A549 (cell line): ENCODE data around the gene COQ4. TPM values are rescaled to one million over a fixed set of nuclear protein-coding genes. Genes with fewer than 3 reads are reported as not detected.

Experiments
- ATAC-seq, 2 experiments: fragments of 200-7000 bp in 1 of 2; fragments of >200 bp in 1 of 2; cut with Nextera tagmentation in 1 of 2; cut with Tn5 transposase in 1 of 2; 3 replicates each; pipeline versions ENCODE4 v1.8.0 to v1.9.1; 2018 to 2020; ENCODE audit warnings: mild to moderate bottlenecking in 1 of 2, moderate library complexity in 1 of 2
- CTCF ChIA-PET: fragments of 300-600 bp; sonication (Branson Sonifier 250); formaldehyde crosslinking; extraction: SDS; loops from one replicate; lab custom pipeline; 2021; ENCODE audit warnings: antibody characterized with exemption, inconsistent platforms; lab: Yijun Ruan, JAX
- POLR2A ChIA-PET: fragments of 350-600 bp; formaldehyde crosslinking; extraction: SDS; loops from one replicate; lab custom pipeline; 2021; ENCODE audit warnings: antibody characterized with exemption, inconsistent platforms; lab: Yijun Ruan, JAX
- DNase-seq, 2 experiments: peaks; one replicate each; pipeline versions ENCODE4 v3.0.0 to v3.0.0-alpha.2; 2011 to 2016; ENCODE audit warnings: low read depth in 1 of 2, low spot score in 1 of 2
- FAIRE-seq: peaks from 2 replicates; lab custom pipeline; 2011; peaks lifted over from hg19 to GRCh38; lab: Jason Lieb, UNC
- H3K27ac ChIP-seq, 2 experiments: fragments of >200 bp; sonication (Bioruptor Twin); formaldehyde crosslinking; 3 replicates each; pipeline ENCODE4 v1.5.1; 2016 to 2017
- H3K4me1 ChIP-seq: fragments of >200 bp; sonication (Bioruptor Twin); formaldehyde crosslinking; 3 replicates; pipeline ENCODE4 v1.6.1; 2016
- H3K4me2 ChIP-seq: fragments of >200 bp; sonication (Bioruptor Twin); formaldehyde crosslinking; 3 replicates; pipeline ENCODE4 v1.6.1; 2016
- H3K4me3 ChIP-seq: fragments of >200 bp; sonication (Bioruptor Twin); formaldehyde crosslinking; 3 replicates; pipeline ENCODE4 v1.5.1; 2016
- H3K9me3 ChIP-seq: fragments of >200 bp; sonication (Bioruptor Twin); formaldehyde crosslinking; 3 replicates; pipeline ENCODE4 v1.6.1; 2016
- BCL3 ChIP-seq: fragments of >200 bp; sonication (Bioruptor Twin); formaldehyde crosslinking; IDR thresholded peaks from 3 replicates; pipeline ENCODE4 v1.6.1; 2016
- BHLHE40 ChIP-seq: IDR thresholded peaks from 2 replicates; pipeline ENCODE4 v1.6.1; 2012; ENCODE audit warnings: low read depth, low read length, inconsistent platforms
- CHD2 ChIP-seq: fragments of 150-350 bp; IDR thresholded peaks from 2 replicates; pipeline ENCODE4 v1.6.1; 2014; ENCODE audit warnings: low read length; ENCODE audit not compliant: partially characterized antibody
- EHMT2 ChIP-seq: fragments of 200-600 bp; sonication (generic); IDR thresholded peaks from 2 replicates; pipeline ENCODE4 v1.6.1; 2016; ENCODE audit warnings: antibody characterized with exemption, low read depth, mild to moderate bottlenecking, moderate library complexity
- ELK1 ChIP-seq: fragments of 150-350 bp; IDR thresholded peaks from 2 replicates; pipeline ENCODE4 v1.6.1; 2014; ENCODE audit warnings: low read depth, mild to moderate bottlenecking, low read length
- ESRRA ChIP-seq: fragments of 150-350 bp; IDR thresholded peaks from 2 replicates; pipeline ENCODE4 v1.6.1; 2014; ENCODE audit warnings: mild to moderate bottlenecking, low read length, borderline replicate concordance
- FOSL2 ChIP-seq, 2 experiments: fragments of 450-650 bp in 1 of 2; fragments of >200 bp in 1 of 2; sonication (Bioruptor Twin) in 1 of 2; formaldehyde crosslinking; IDR thresholded peaks; 2 replicates each; pipeline versions ENCODE4 v1.5.0 to v1.6.1; 2016 to 2020; ENCODE audit warnings: mild to moderate bottlenecking in 1 of 2, moderate library complexity in 1 of 2
- GATA3 ChIP-seq: IDR thresholded peaks from 2 replicates; pipeline ENCODE4 v1.6.1; 2012; ENCODE audit warnings: borderline replicate concordance
- HDAC2 ChIP-seq: fragments of 200-600 bp; sonication (generic); IDR thresholded peaks from 2 replicates; pipeline ENCODE4 v1.6.1; 2016
- HMGXB4 ChIP-seq: fragments of 250-450 bp; sonication (Bioruptor Pico); IDR thresholded peaks from 2 replicates; pipeline ENCODE4 v1.5.0; 2021; ENCODE audit warnings: mild to moderate bottlenecking, moderate library complexity, borderline replicate concordance
- MAFK ChIP-seq: fragments of 450-650 bp; IDR thresholded peaks from 2 replicates; pipeline ENCODE4 v1.6.1; 2014; ENCODE audit not compliant: partially characterized antibody
- MAX ChIP-seq: IDR thresholded peaks from 2 replicates; pipeline ENCODE4 v1.6.1; 2012
- NR3C1 ChIP-seq: fragments of >200 bp; sonication (Bioruptor Twin); formaldehyde crosslinking; IDR thresholded peaks from 3 replicates; pipeline ENCODE4 v1.6.1; 2017
- PHF8 ChIP-seq: fragments of 200-600 bp; sonication (generic); IDR thresholded peaks from 2 replicates; pipeline ENCODE4 v1.6.1; 2016; ENCODE audit warnings: low read depth, mild to moderate bottlenecking, antibody characterized with exemption, moderate library complexity, borderline replicate concordance
- RAD21 ChIP-seq, 2 experiments: fragments of >200 bp in 1 of 2; sonication (Bioruptor Twin) in 1 of 2; formaldehyde crosslinking in 1 of 2; IDR thresholded peaks in 1 of 2; conservative IDR thresholded peaks in 1 of 2; 2 replicates in 1 of 2; 3 replicates in 1 of 2; pipeline ENCODE4 v1.6.1; 2012 to 2018; ENCODE audit warnings: inconsistent platforms in 1 of 2
- RARB ChIP-seq: fragments of 250-450 bp; sonication (Bioruptor Pico); IDR thresholded peaks from 2 replicates; pipeline ENCODE4 v1.8.0; 2021; ENCODE audit warnings: mild to moderate bottlenecking, moderate library complexity
- RNF2 ChIP-seq: fragments of 200-600 bp; sonication (generic); IDR thresholded peaks from 2 replicates; pipeline ENCODE4 v1.6.1; 2016; ENCODE audit warnings: low read depth, mild to moderate bottlenecking, antibody characterized with exemption, moderate library complexity, borderline replicate concordance
- SREBF2 ChIP-seq: fragments of 450-650 bp; IDR thresholded peaks from 2 replicates; pipeline ENCODE4 v1.6.1; 2014; ENCODE audit warnings: mild to moderate bottlenecking, moderate library complexity
- TFCP2L1 ChIP-seq: fragments of 250-450 bp; sonication (Bioruptor Pico); IDR thresholded peaks from 2 replicates; pipeline ENCODE4 v1.5.0; 2021; ENCODE audit warnings: mild to moderate bottlenecking
- TP53 ChIP-seq: fragments of 250-450 bp; sonication (Bioruptor Pico); IDR thresholded peaks from 2 replicates; pipeline ENCODE4 v1.5.0; 2021; ENCODE audit warnings: mild to moderate bottlenecking, moderate library complexity
- ZNF302 ChIP-seq: fragments of 250-450 bp; sonication (Bioruptor Pico); IDR thresholded peaks from 2 replicates; pipeline ENCODE4 v1.9.0; 2021; ENCODE audit warnings: inconsistent platforms, mild to moderate bottlenecking, moderate library complexity
- WGBS: methylation state at CpG from one replicate; pipeline ENCODE4 v1.1.6; 2017; ENCODE audit errors: missing lambda C conversion rate; 5-methylcytosine and 5-hydroxymethylcytosine counted together
- polyA plus RNA-seq, 4 experiments: library from polyadenylated mRNA; depleted of rRNA in 3 of 4; stranded (reverse); fragments of >200 nt; fragmentation: RNase III in 1 of 4; extraction: RNeasy Plus Mini Kit Qiagen cat#74134 plus additional on column Dnase treatment in 1 of 4; gene quantifications; 2 replicates in 3 of 4; 3 replicates in 1 of 4; pipeline ENCODE4 v1.2.3, GENCODE V29; 2011 to 2017

The COQ4 gene
- polyA plus RNA-seq, 2 of the 4 experiments (the other 2 are of a cell fraction): 32.5 to 41.3 TPM

GRCh38 chr9:128374221-128374675 lies 51.6 kb downstream of the COQ4 start:
- peaks cover 19% of the 10 kb centered on the region; the same call in 2 of the 3 replicates for H3K4me1 ChIP-seq
- DNase-seq: no peak
- TF ChIP-seq ZNF302 (no peak), RAD21 (conservative IDR thresholded peaks at IDR 0.05 in 1 of 2, IDR thresholded peaks at IDR 0.05 in 1 of 2) (no peak), FOSL2 (IDR thresholded peaks at IDR 0.05) (no peak), FOSL2 (CRISPR knock-in tag; IDR thresholded peaks at IDR 0.05) (no peak), CHD2 (no peak), EHMT2 (no peak), TFCP2L1 (CRISPR knock-in tag) (no peak), HDAC2 (no peak), MAFK (no peak), ESRRA (no peak), MAX (no peak), BHLHE40 (no peak), ELK1 (no peak), SREBF2 (no peak)
- ChIA-PET POLR2A (no interaction called here), CTCF (interaction anchor here (0.6 to 5.0 kb wide), 3 partner anchors 12 to 1053 kb away, joined by 3 to 39 read pairs (median 3); no protein-coding TSS in a partner anchor)
- H3K27ac ChIP-seq: no peak overlapping the region
- no peaks in the 10 kb centered on the region for H3K9me3 ChIP-seq
- ATAC-seq: no peak
- FAIRE-seq: no peak
- WGBS: 88% methylated on average over 9 of the region's 9 CpGs
- H3K4me3 ChIP-seq: no peak overlapping the region
- no peak overlapping the region for H3K4me2 ChIP-seq

- no peaks in the 10 kb centered on the region for H3K9me3 ChIP-seq
- H3K4me1 ChIP-seq: peaks cover 14% of the 10 kb centered on the region; the same call in 2 of the 3 replicates
- CTCF ChIA-PET: interaction anchor here (0.6 to 3.6 kb wide), 5 partner anchors 14 to 80 kb away, joined by 3 to 19 read pairs (median 5); no protein-coding TSS in a partner anchor
- no peak for ATAC-seq
- TF ChIP-seq MAX (no peak), BCL3 (no peak), RARB (CRISPR knock-in tag) (no peak), PHF8 (no peak), ZNF302 (no peak), MAFK (peak; percentile 36), TP53 (CRISPR knock-in tag) (no peak)
- TF ChIP-seq, all 56 proteins: peak for 1
- 83% methylated on average over 5 of the region's 5 CpGs for WGBS
- no peak for FAIRE-seq
- H3K4me3 ChIP-seq: no peak overlapping the region
- POLR2A ChIA-PET: no interaction called here
- no peak overlapping the region for H3K4me2 ChIP-seq
- DNase-seq: no peak
- H3K27ac ChIP-seq: no peak overlapping the region
These were observed 53.2 kb downstream of the COQ4 start for GRCh38 chr9:128375865-128376264.

- no peak for DNase-seq
- Histone ChIP-seq H3K4me1 (no peaks in the 10 kb centered on the region), H3K27ac (no peak overlapping the region), H3K4me3 (no peak overlapping the region), H3K9me3 (no peaks in the 10 kb centered on the region), H3K4me2 (no peak overlapping the region)
- ChIA-PET CTCF (interaction anchor here (0.8 to 3.1 kb wide), 6 partner anchors 12 to 56 kb away, joined by 3 to 17 read pairs (median 6); partner anchors contain the start of gene CERCAM), POLR2A (interaction anchor here (1.8 kb wide), 1 partner anchor 11 kb away, joined by 5 read pairs; the partner anchor contains the start of gene URM1)
- no peak for ATAC-seq
- FAIRE-seq: no peak
- 85% methylated on average over 6 of the region's 6 CpGs for WGBS
- TF ChIP-seq GATA3 (no peak), NR3C1 (no peak), SREBF2 (no peak), RNF2 (no peak), MAFK (no peak), HMGXB4 (CRISPR knock-in tag) (no peak)
These were observed 59.6 kb downstream of the COQ4 start for GRCh38 chr9:128382261-128382660.
